OCI-LY1 (cell line): ENCODE results near the gene SP8.

ENCODE experiments used
- H2AFZ ChIP-seq: fragments of 200-600 bp; sonication (generic), shearing (Covaris generic); 2 replicates; pipeline ENCODE4 v1.6.0; 2014; ENCODE audit warnings: antibody characterized with exemption, mild to moderate bottlenecking, low read length
- H3F3A ChIP-seq: fragments of 200-600 bp; sonication (generic), shearing (Covaris generic); 2 replicates; pipeline ENCODE4 v1.6.0; 2014; ENCODE audit warnings: mild to moderate bottlenecking, antibody characterized with exemption, low read length, moderate library complexity; ENCODE audit not compliant: insufficient read depth
- H3K27ac ChIP-seq: fragments of 200-600 bp; sonication (generic); 2 replicates; pipeline ENCODE4 v1.5.1; 2014; ENCODE audit warnings: low read length, mixed run types, mild to moderate bottlenecking, low read depth; ENCODE audit not compliant: poor library complexity, severe bottlenecking
- H3K27me3 ChIP-seq: fragments of 200-600 bp; sonication (generic); 2 replicates; pipeline ENCODE4 v1.6.0; 2014; ENCODE audit warnings: antibody characterized with exemption, mild to moderate bottlenecking, low read length, moderate library complexity; ENCODE audit not compliant: insufficient read depth
- H3K36me3 ChIP-seq: fragments of 200-600 bp; sonication (generic); 2 replicates; pipeline ENCODE4 v1.6.1; 2014; ENCODE audit warnings: mild to moderate bottlenecking, antibody characterized with exemption, low read length, moderate library complexity, mixed read lengths; ENCODE audit not compliant: insufficient read depth
- H3K4me1 ChIP-seq: fragments of 200-600 bp; sonication (generic); 2 replicates; pipeline ENCODE4 v1.5.1; 2014; ENCODE audit warnings: mild to moderate bottlenecking, low read length, moderate library complexity; ENCODE audit not compliant: insufficient read depth, severe bottlenecking
- H3K4me2 ChIP-seq: fragments of 200-600 bp; sonication (generic), shearing (Covaris generic); 2 replicates; pipeline ENCODE4 v1.6.1; 2014; ENCODE audit warnings: low read length
- H3K4me3 ChIP-seq: fragments of 200-600 bp; sonication (generic); 2 replicates; pipeline ENCODE4 v1.5.1; 2014; ENCODE audit warnings: low read length, low read depth, mild to moderate bottlenecking, mixed read lengths; ENCODE audit not compliant: poor library complexity, severe bottlenecking
- H3K79me2 ChIP-seq: fragments of 200-600 bp; shearing (Covaris generic); 2 replicates; pipeline ENCODE4 v1.6.1; 2016; ENCODE audit warnings: mixed run types, low read length, mixed read lengths; ENCODE audit not compliant: insufficient read depth
- H3K9ac ChIP-seq: fragments of 200-600 bp; sonication (generic), shearing (Covaris generic); 2 replicates; pipeline ENCODE4 v1.6.1; 2014; ENCODE audit warnings: mild to moderate bottlenecking, low read length, mixed read lengths
- H3K9me2 ChIP-seq: fragments of 200-600 bp; sonication (generic), shearing (Covaris generic); 2 replicates; pipeline ENCODE4 v1.6.1; 2014; ENCODE audit warnings: low read depth, mild to moderate bottlenecking, low read length, mixed read lengths
- H3K9me3 ChIP-seq: fragments of 200-600 bp; shearing (Covaris generic); 2 replicates; pipeline ENCODE4 v1.6.1; 2014; ENCODE audit warnings: low read length, mixed read lengths
- H4K20me1 ChIP-seq: fragments of 200-600 bp; sonication (generic), shearing (Covaris generic); 2 replicates; pipeline ENCODE4 v1.6.0; 2016; ENCODE audit warnings: mild to moderate bottlenecking, low read length; ENCODE audit not compliant: insufficient read depth
- EZH2 ChIP-seq: fragments of 200-600 bp; sonication (generic), shearing (Covaris generic); IDR thresholded peaks from 2 replicates; pipeline ENCODE4 v1.8.0; 2017; ENCODE audit warnings: borderline replicate concordance, mixed run types, mild to moderate bottlenecking, antibody characterized with exemption, low read length, moderate library complexity, mixed read lengths
- TF ChIP-seq, protein P1 (sequence below): fragments of 200-600 bp; sonication (generic), shearing (Covaris generic); IDR thresholded peaks from 2 replicates; pipeline ENCODE4 v1.5.1; 2017; ENCODE audit warnings: mild to moderate bottlenecking, antibody characterized with exemption, low read length, moderate library complexity, mixed read lengths

The SP8 gene

DNA sequence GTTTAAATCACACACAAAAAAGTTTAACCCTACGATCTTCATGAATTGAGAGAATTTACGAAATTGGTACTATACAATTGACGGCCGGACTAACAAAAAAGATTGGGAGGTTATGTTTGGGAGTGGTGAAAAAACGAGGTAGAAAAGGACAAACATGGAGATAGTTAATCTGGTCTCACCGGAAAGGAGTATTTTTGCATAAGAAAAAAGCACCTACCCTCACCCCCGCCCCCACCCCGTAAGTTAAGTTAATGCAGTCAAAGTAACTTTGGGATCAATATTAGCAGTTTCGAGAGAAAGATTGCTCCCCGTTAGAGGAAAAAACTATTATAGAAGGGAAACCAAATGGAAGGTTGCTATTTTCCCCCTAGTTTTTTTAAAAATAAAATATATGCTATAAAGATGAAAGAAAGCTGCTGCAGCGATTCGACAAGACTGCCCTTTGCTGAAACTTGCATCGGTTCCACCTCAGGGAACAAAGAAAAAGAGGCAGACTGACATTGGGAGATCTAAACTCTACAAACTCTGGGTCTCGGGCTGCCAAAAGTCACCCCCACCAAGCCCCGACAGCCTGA, 3.5 kb downstream of the SP8 start:
- Histone ChIP-seq H3K9ac (no peak overlapping the region), H3F3A (no peaks in the 10 kb centered on the region), H2AFZ (no peak overlapping the region), H3K4me2 (no peak overlapping the region), H3K79me2 (no peaks in the 10 kb centered on the region), H3K36me3 (no peaks in the 10 kb centered on the region), H4K20me1 (no peaks in the 10 kb centered on the region), H3K4me1 (no peaks in the 10 kb centered on the region), H3K27ac (no peak overlapping the region), H3K9me2 (no peaks in the 10 kb centered on the region), H3K27me3 (no peaks in the 10 kb centered on the region), H3K9me3 (no peaks in the 10 kb centered on the region), H3K4me3 (no peak overlapping the region)
- TF ChIP-seq EZH2: no peak
- TF ChIP-seq, protein P1, sequence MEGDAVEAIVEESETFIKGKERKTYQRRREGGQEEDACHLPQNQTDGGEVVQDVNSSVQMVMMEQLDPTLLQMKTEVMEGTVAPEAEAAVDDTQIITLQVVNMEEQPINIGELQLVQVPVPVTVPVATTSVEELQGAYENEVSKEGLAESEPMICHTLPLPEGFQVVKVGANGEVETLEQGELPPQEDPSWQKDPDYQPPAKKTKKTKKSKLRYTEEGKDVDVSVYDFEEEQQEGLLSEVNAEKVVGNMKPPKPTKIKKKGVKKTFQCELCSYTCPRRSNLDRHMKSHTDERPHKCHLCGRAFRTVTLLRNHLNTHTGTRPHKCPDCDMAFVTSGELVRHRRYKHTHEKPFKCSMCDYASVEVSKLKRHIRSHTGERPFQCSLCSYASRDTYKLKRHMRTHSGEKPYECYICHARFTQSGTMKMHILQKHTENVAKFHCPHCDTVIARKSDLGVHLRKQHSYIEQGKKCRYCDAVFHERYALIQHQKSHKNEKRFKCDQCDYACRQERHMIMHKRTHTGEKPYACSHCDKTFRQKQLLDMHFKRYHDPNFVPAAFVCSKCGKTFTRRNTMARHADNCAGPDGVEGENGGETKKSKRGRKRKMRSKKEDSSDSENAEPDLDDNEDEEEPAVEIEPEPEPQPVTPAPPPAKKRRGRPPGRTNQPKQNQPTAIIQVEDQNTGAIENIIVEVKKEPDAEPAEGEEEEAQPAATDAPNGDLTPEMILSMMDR: no peak

GRCh38 chr7:20779041-20779440, 7.6 kb downstream of the SP8 start:
- no peaks in the 10 kb centered on the region for H4K20me1 ChIP-seq
- H3K36me3 ChIP-seq: no peaks in the 10 kb centered on the region
- H3K9ac ChIP-seq: no peak overlapping the region
- TF ChIP-seq EZH2: no peak
- TF ChIP-seq, protein P1: no peak
- no peaks in the 10 kb centered on the region for H3K9me2 ChIP-seq
- no peak overlapping the region for H3K4me2 ChIP-seq
- H3K27ac ChIP-seq: no peak overlapping the region
- H3F3A ChIP-seq: no peaks in the 10 kb centered on the region
- no peaks in the 10 kb centered on the region for H3K79me2 ChIP-seq
- H3K27me3 ChIP-seq: no peaks in the 10 kb centered on the region; the same call in 1 of the 2 replicates
- no peak overlapping the region for H2AFZ ChIP-seq
- no peaks in the 10 kb centered on the region for H3K4me1 ChIP-seq
- no peak overlapping the region for H3K4me3 ChIP-seq
- H3K9me3 ChIP-seq: no peaks in the 10 kb centered on the region

DNA sequence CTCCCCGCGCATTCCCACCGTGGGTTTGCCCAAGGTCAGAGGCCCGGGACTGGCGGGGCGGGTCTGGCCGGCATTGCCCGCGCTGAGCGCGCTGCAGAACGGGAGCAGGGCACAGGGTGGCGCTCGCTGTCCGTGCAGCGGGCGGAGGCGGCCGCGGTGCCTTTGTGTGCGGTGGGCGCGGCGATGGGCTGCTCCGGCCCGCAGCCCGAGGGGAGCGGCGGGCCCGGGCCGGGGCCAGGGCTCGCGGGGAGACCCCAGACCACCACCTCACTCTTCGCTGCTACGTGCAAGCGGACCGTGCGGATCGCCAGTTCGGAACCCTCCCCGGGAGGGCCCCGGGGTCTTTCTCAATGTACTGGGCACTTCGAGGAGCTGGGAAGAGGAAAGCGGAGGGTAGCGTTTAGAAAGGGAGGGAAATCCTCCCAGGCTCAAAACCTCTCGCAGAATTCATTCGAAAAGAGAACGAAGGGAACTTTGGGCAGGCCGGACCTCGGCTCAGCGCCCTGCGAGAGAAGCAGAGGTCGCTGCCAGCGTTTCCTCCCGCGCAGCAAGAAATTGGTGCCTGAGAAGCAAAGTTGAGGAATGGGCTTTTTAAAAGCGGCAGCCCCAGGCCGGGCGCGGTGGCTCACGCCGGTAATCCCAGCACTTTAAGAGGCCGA, 8.5 kb downstream of the SP8 start:
- no peaks in the 10 kb centered on the region; the same call in 1 of the 2 replicates for H3K27me3 ChIP-seq
- no peak overlapping the region for H2AFZ ChIP-seq
- TF ChIP-seq, protein P1: no peak
- no peak for TF ChIP-seq EZH2
- no peak overlapping the region for H3K4me3 ChIP-seq
- H3K36me3 ChIP-seq: no peaks in the 10 kb centered on the region
- no peaks in the 10 kb centered on the region for H3F3A ChIP-seq
- no peaks in the 10 kb centered on the region for H3K9me2 ChIP-seq
- no peak overlapping the region for H3K27ac ChIP-seq
- H3K4me2 ChIP-seq: no peak overlapping the region
- H4K20me1 ChIP-seq: no peaks in the 10 kb centered on the region
- no peaks in the 10 kb centered on the region for H3K9me3 ChIP-seq
- no peaks in the 10 kb centered on the region for H3K4me1 ChIP-seq
- H3K79me2 ChIP-seq: no peaks in the 10 kb centered on the region
- no peak overlapping the region for H3K9ac ChIP-seq
